K562 (cell line): ENCODE measurements around the gene GRIK1. TPM values are rescaled to one million over a fixed set of nuclear protein-coding genes. Genes with fewer than 3 reads are reported as not detected.

Source experiments
- ATAC-seq: fragments of 200-7000 bp; cut with Tn5 transposase; 3 replicates; pipeline ENCODE4 v1.9.1; 2020; ENCODE audit warnings: moderate library complexity
- BruUV-seq: library from RNA; stranded (reverse); fragments of 400-500 nt; replicated peaks from 2 replicates; lab custom pipeline; 2021; lab: Mats Ljungman, UMichigan
- CTCF ChIA-PET: fragments of 300-600 bp; formaldehyde crosslinking; extraction: SDS; loops from one replicate; lab custom pipeline; 2021; ENCODE audit warnings: low intra/inter-chr PET ratio; lab: Yijun Ruan, JAX
- POLR2A ChIA-PET: fragments of 300-600, 350-650 bp; sonication (Branson Sonifier 250); formaldehyde crosslinking; extraction: SDS; loops from one replicate; lab custom pipeline; 2021; ENCODE audit warnings: antibody characterized with exemption, inconsistent platforms; lab: Yijun Ruan, JAX
- DNase-seq, 4 experiments: peaks; one replicate each; pipeline versions ENCODE4 v3.0.0 to v3.0.0-alpha.2; 2011 to 2018; ENCODE audit warnings: low spot score in 3 of 4, mixed read lengths in 3 of 4; ENCODE audit errors: extremely low read depth in 1 of 4
- FAIRE-seq: peaks from 2 replicates; lab custom pipeline; 2011; peaks lifted over from hg19 to GRCh38; lab: Jason Lieb, UNC
- H2AFZ ChIP-seq: 2 replicates; pipeline ENCODE4 v1.6.0; 2011; ENCODE audit warnings: low read depth, low read length, control low read depth, inconsistent platforms
- H3K27ac ChIP-seq: fragments of 200-600 bp; 3 replicates; pipeline ENCODE4 v1.8.0; 2011; ENCODE audit warnings: low read depth, mild to moderate bottlenecking, control low read depth, inconsistent platforms, low read length, moderate library complexity, mixed read lengths; ENCODE audit errors: extremely low read depth
- H3K27me3 ChIP-seq, 2 experiments: fragments of 300-600 bp in 1 of 2; 2 replicates in 1 of 2; 3 replicates in 1 of 2; pipeline versions ENCODE4 v1.6.0 to v1.8.0; 2011; ENCODE audit warnings: inconsistent platforms in 2 of 2, low read length in 2 of 2, mild to moderate bottlenecking in 1 of 2, mixed read lengths in 1 of 2, moderate library complexity in 1 of 2; ENCODE audit not compliant: control insufficient read depth in 2 of 2, insufficient read depth in 2 of 2
- H3K36me3 ChIP-seq: fragments of 300-600 bp; 3 replicates; pipeline ENCODE4 v1.8.0; 2011; ENCODE audit warnings: mild to moderate bottlenecking, low read length, inconsistent platforms; ENCODE audit not compliant: control insufficient read depth, insufficient read depth
- H3K4me1 ChIP-seq, 2 experiments: fragments of 200-600 bp in 1 of 2; replicated peaks in 1 of 2; 2 replicates in 1 of 2; 3 replicates in 1 of 2; pipeline versions ENCODE4 v1.5.1 to v1.8.0; 2011; ENCODE audit warnings: inconsistent platforms in 2 of 2, low read length in 2 of 2, mild to moderate bottlenecking in 1 of 2, mixed read lengths in 1 of 2, moderate library complexity in 1 of 2; ENCODE audit not compliant: control insufficient read depth in 2 of 2, insufficient read depth in 2 of 2
- H3K4me2 ChIP-seq: 2 replicates; pipeline ENCODE4 v1.6.1; 2011; ENCODE audit warnings: low read length, control low read depth, inconsistent platforms, mixed read lengths; ENCODE audit not compliant: insufficient read depth
- H3K4me3 ChIP-seq: fragments of 200-600 bp; sonication (generic), shearing (Covaris generic); 2 replicates; pipeline ENCODE4 v1.5.1; 2016; ENCODE audit warnings: control low read depth, inconsistent platforms
- H3K79me2 ChIP-seq: fragments of 200-600 bp; 3 replicates; pipeline ENCODE4 v1.8.0; 2011; ENCODE audit warnings: low read length, inconsistent platforms; ENCODE audit not compliant: control insufficient read depth, insufficient read depth
- H3K9ac ChIP-seq, 2 experiments: 2 replicates each; pipeline versions ENCODE4 v1.6.0 to v1.6.1; 2011; ENCODE audit warnings: low read depth in 2 of 2, low read length in 2 of 2, control low read depth in 1 of 2, inconsistent platforms in 1 of 2, mild to moderate bottlenecking in 1 of 2, mixed read lengths in 1 of 2; ENCODE audit not compliant: insufficient read depth in 1 of 2
- H3K9me1 ChIP-seq: one replicate; pipeline ENCODE4 v1.6.0; 2011; ENCODE audit warnings: inconsistent platforms, mild to moderate bottlenecking, low read length, moderate library complexity; ENCODE audit not compliant: control insufficient read depth, insufficient read depth
- H3K9me3 ChIP-seq: replicated peaks from 2 replicates; pipeline ENCODE4 v1.5.1; 2011; ENCODE audit warnings: low read depth, low read length, inconsistent platforms; ENCODE audit not compliant: control insufficient read depth, insufficient read depth
- H4K20me1 ChIP-seq: replicated peaks from 2 replicates; pipeline ENCODE4 v1.6.1; 2011; ENCODE audit warnings: low read length, inconsistent platforms, mixed read lengths; ENCODE audit not compliant: control insufficient read depth, insufficient read depth
- CBFA2T3 ChIP-seq: fragments of 450-650 bp; IDR thresholded peaks from 2 replicates; pipeline ENCODE4 v1.6.1; 2017
- HSF4 ChIP-seq: fragments of 250-450 bp; sonication (Bioruptor Pico); IDR thresholded peaks from 2 replicates; pipeline ENCODE4 v2.1.2; 2022; ENCODE audit warnings: mild to moderate bottlenecking, moderate library complexity, borderline replicate concordance
- JUND ChIP-seq, 2 experiments: IDR thresholded peaks; 2 replicates in 1 of 2; 3 replicates in 1 of 2; pipeline ENCODE4 v1.6.1; 2011; ENCODE audit warnings: borderline replicate concordance in 2 of 2, low read depth in 2 of 2, low read length in 2 of 2, improper control_type of control experiment in 1 of 2, missing biosample characterization in 1 of 2, missing genetic modification characterization in 1 of 2, missing genetic modification reagents in 1 of 2
- KDM1A ChIP-seq, 2 experiments: fragments of 450-650 bp; IDR thresholded peaks; 2 replicates each; pipeline ENCODE4 v1.6.1; 2016; ENCODE audit warnings: mild to moderate bottlenecking in 2 of 2
- MYNN ChIP-seq, 2 experiments: sonication (generic); formaldehyde crosslinking in 1 of 2; IDR thresholded peaks; 2 replicates each; pipeline versions ENCODE4 v1.5.0 to v1.6.1; 2016 to 2020; ENCODE audit warnings: antibody characterized with exemption in 1 of 2, missing genetic modification reagents in 1 of 2
- PHB2 ChIP-seq: fragments of 450-650 bp; IDR thresholded peaks from 2 replicates; pipeline ENCODE4 v1.6.1; 2017; ENCODE audit warnings: low read depth
- YY1 ChIP-seq, 3 experiments: IDR thresholded peaks; 2 replicates each; pipeline ENCODE4 v1.6.1; 2011; ENCODE audit warnings: low read length in 2 of 3, mild to moderate bottlenecking in 2 of 3, moderate library complexity in 2 of 3, borderline replicate concordance in 1 of 3, control low read depth in 1 of 3, low read depth in 1 of 3; ENCODE audit not compliant: insufficient read depth in 3 of 3, insufficient replicate concordance in 2 of 3, control insufficient read depth in 1 of 3, insufficient read length in 1 of 3; ENCODE audit errors: extremely low read depth in 1 of 3
- ZNF445 ChIP-seq: fragments of 250-450 bp; sonication (Bioruptor Pico); IDR thresholded peaks from 2 replicates; pipeline ENCODE4 v1.4.0; 2020; ENCODE audit warnings: low read depth, mild to moderate bottlenecking, moderate library complexity
- WGBS: fragments of 100-300 bp; shearing (Covaris generic); methylation state at CpG from one replicate; pipeline ENCODE4 v1.1.6; 2016; ENCODE audit warnings: low coverage, mixed read lengths; ENCODE audit not compliant: insufficient coverage; ENCODE audit errors: missing lambda C conversion rate; 5-methylcytosine and 5-hydroxymethylcytosine counted together
- in situ Hi-C: fragments of 300-500 bp; cut with MboI; formaldehyde crosslinking; loops from 4 replicates; pipeline ENCODE4 v1.15.0; 2018; ENCODE audit warnings: inconsistent platforms, mixed read lengths
- intact Hi-C: fragments of 100-400 bp; cut with micrococcal nuclease; formaldehyde crosslinking; loops from 2 replicates; pipeline ENCODE4 v1.14.2; 2022
- polyA plus RNA-seq, 8 experiments: library from polyadenylated mRNA; depleted of rRNA in 4 of 8; stranded (reverse) in 5 of 8; unstranded in 3 of 8; fragments of >200 nt; fragmentation: Nextera tagmentation in 2 of 8; fragmentation: Illumina TruSeq in 1 of 8; extraction: Ambion mirVana in 2 of 8; extraction: Trizol in 1 of 8; gene quantifications; 2 replicates each; pipeline versions ENCODE4 v1.2.1 to v1.2.3, GENCODE V29; 2011 to 2014; ENCODE audit warnings: inconsistent platforms in 1 of 8, missing spikeins in 1 of 8
- total RNA-seq, 7 experiments: library from RNA; depleted of rRNA in 6 of 7; stranded (reverse); fragments of >200 nt in 6 of 7; fragmentation: Illumina TruSeq in 2 of 7; extraction: Trizol in 2 of 7; gene quantifications; 2 replicates each; pipeline versions ENCODE4 v1.2.1 to v1.2.3, GENCODE V29; 2011 to 2021; ENCODE audit warnings: low replicate concordance in 1 of 7

The GRIK1 gene
- total and polyA plus RNA-seq, 9 of the 15 experiments (the other 6 are each of a cell fraction or from before 2014, with no cell fraction given): 0.17 to 2.8 (median 0.53) TPM

DNA sequence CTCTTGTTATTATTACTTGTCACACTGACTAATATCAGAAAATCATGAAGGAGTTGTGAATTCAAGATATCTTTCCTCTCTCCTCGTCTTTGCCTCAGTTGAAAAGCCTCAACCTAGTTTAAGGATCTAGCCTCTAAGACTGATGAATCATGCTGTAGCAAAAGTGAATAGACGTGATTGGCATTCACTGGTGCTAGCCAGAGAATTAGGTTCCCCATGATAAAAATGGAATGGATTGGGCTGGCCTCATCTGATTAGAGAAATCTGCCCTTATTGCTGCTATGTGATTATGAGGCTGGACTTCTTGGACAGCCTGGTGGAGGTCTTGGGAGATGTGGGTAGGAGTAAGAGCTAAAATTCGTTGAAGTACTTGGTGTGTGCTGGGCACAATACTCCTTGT is 432.8 kb downstream of the GRIK1 start:
- no TSS peak for BruUV-seq
- no peak for ATAC-seq
- 40% methylated on average over 3 of the region's 3 CpGs for WGBS
- Histone ChIP-seq H3K36me3 (no peaks in the 10 kb centered on the region), H3K27me3 (no peaks in the 10 kb centered on the region), H3K4me3 (no peak overlapping the region), H3K27ac (no peak overlapping the region), H3K4me1 (no peaks in the 10 kb centered on the region; a peak in 2 of 5 replicates), H3K4me2 (no peak overlapping the region), H2AFZ (no peak overlapping the region), H3K9me1 (no peaks in the 10 kb centered on the region), H4K20me1 (no peaks in the 10 kb centered on the region), H3K9me3 (no peaks in the 10 kb centered on the region), H3K79me2 (no peaks in the 10 kb centered on the region), H3K9ac (no peak overlapping the region)
- intact Hi-C loops (no loop called here), in situ Hi-C loops (no loop called here)
- POLR2A ChIA-PET: no interaction called here
- CTCF ChIA-PET: no interaction called here
- DNase-seq: no peak
- no peak for FAIRE-seq
- TF ChIP-seq ZNF445 (CRISPR knock-in tag): no peak
- no peak for TF ChIP-seq HSF4 (CRISPR knock-in tag)
- TF ChIP-seq MYNN (IDR thresholded peaks at IDR 0.05): no peak
- TF ChIP-seq MYNN (CRISPR knock-in tag; IDR thresholded peaks at IDR 0.05): no peak
- TF ChIP-seq KDM1A (IDR thresholded peaks at IDR 0.05): peak; percentile 70 to 71
- no peak for TF ChIP-seq JUND (IDR thresholded peaks at IDR 0.05; ENCODE audit: borderline replicate concordance, low read depth, low read length)
- no peak for TF ChIP-seq JUND (tag; IDR thresholded peaks at IDR 0.05; ENCODE audit: borderline replicate concordance, low read depth, low read length)
- no peak for TF ChIP-seq PHB2
- peak; percentile 63 for TF ChIP-seq CBFA2T3
- TF ChIP-seq YY1 (IDR thresholded peaks at IDR 0.05; ENCODE audit: borderline replicate concordance in 1 of 3, control insufficient read depth in 1 of 3, extremely low read depth in 1 of 3, insufficient read depth in 3 of 3, insufficient read length in 1 of 3, insufficient replicate concordance in 2 of 3, low read depth in 1 of 3, low read length in 2 of 3): no peak
